Lower lobe of right lung (tissue), 2 donors: ENCODE results near the gene STAG1. TPM values are rescaled to one million over a fixed set of nuclear protein-coding genes. Genes with fewer than 3 reads are reported as not detected.

Source experiments
- ATAC-seq, 2 donors: fragments of 200-7000 bp; cut with Tn5 transposase; one replicate each; pipeline ENCODE4 v1.9.1; 2020 to 2022; ENCODE audit warnings: mild to moderate bottlenecking in 2 of 2, moderate library complexity in 2 of 2
- DNase-seq: peaks from one replicate; pipeline ENCODE4 v3.0.0-alpha.2; 2020
- H3K27ac ChIP-seq: fragments of 200-600 bp; one replicate; pipeline ENCODE4 v1.8.0; 2022
- H3K27me3 ChIP-seq: fragments of 200-600 bp; one replicate; pipeline ENCODE4 v1.8.0; 2022; ENCODE audit warnings: low read depth
- H3K36me3 ChIP-seq: fragments of 200-600 bp; one replicate; pipeline ENCODE4 v1.8.0; 2022; ENCODE audit warnings: mild to moderate bottlenecking
- H3K4me1 ChIP-seq: fragments of 200-600 bp; one replicate; pipeline ENCODE4 v1.8.0; 2022
- H3K4me3 ChIP-seq: fragments of 200-600 bp; one replicate; pipeline ENCODE4 v1.8.0; 2022; ENCODE audit warnings: mild to moderate bottlenecking
- H3K9me3 ChIP-seq: fragments of 200-600 bp; one replicate; pipeline ENCODE4 v1.8.0; 2022
- intact Hi-C: fragments of 100-400 bp; cut with DNase I; formaldehyde crosslinking; loops from one replicate; pipeline ENCODE4 v1.11.0; 2022
- total RNA-seq: library from RNA; stranded (reverse); fragmentation: NEBNext Ultra II Directional; extraction: Animal tissue kit (Norgen Biotek cat#: 25700); gene quantifications from one replicate; pipeline ENCODE4 v1.2.1, GENCODE V29; 2021
- TF ChIP-seq, protein P1 (sequence below): fragments of 200-600 bp; IDR thresholded peaks from one replicate; pipeline ENCODE4 v1.8.0; 2022; ENCODE audit warnings: antibody characterized with exemption, mild to moderate bottlenecking
- donor health status: DM: no; HTN: yes; CAD: no; lungs with severe emphysema.

STAG1 gene
- total RNA-seq, 1 donor from 2014 or later = 41.3 TPM

DNA sequence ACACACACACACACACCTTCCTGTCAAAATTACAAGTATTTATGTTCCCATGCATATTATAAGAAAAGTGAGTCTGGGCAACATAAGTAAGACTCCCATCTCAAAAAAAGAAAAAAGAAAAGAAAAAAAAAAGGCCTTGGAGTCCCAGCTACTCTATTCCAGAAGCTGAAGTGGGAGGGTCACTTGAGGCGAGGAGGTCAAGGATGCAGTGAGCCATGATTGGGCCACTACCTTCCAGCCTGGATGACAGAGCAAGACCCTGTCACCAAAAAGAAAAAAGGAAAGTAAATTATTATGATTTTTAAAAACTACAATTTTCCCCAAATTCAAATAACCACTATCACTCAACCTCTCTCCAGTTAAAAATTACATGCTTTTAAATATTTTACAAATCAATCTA, 113.1 kb downstream of the STAG1 start:
- no peak overlapping the region for H3K27ac ChIP-seq
- DNase-seq (no peak), ATAC-seq (no peak)
- TF ChIP-seq, protein P1, sequence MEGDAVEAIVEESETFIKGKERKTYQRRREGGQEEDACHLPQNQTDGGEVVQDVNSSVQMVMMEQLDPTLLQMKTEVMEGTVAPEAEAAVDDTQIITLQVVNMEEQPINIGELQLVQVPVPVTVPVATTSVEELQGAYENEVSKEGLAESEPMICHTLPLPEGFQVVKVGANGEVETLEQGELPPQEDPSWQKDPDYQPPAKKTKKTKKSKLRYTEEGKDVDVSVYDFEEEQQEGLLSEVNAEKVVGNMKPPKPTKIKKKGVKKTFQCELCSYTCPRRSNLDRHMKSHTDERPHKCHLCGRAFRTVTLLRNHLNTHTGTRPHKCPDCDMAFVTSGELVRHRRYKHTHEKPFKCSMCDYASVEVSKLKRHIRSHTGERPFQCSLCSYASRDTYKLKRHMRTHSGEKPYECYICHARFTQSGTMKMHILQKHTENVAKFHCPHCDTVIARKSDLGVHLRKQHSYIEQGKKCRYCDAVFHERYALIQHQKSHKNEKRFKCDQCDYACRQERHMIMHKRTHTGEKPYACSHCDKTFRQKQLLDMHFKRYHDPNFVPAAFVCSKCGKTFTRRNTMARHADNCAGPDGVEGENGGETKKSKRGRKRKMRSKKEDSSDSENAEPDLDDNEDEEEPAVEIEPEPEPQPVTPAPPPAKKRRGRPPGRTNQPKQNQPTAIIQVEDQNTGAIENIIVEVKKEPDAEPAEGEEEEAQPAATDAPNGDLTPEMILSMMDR = no peak
- H3K4me1 ChIP-seq = no peaks in the 10 kb centered on the region
- no peaks in the 10 kb centered on the region for H3K27me3 ChIP-seq
- intact Hi-C loops = no loop called here
- no peak overlapping the region for H3K4me3 ChIP-seq
- no peaks in the 10 kb centered on the region for H3K36me3 ChIP-seq
- H3K9me3 ChIP-seq = no peaks in the 10 kb centered on the region

DNA sequence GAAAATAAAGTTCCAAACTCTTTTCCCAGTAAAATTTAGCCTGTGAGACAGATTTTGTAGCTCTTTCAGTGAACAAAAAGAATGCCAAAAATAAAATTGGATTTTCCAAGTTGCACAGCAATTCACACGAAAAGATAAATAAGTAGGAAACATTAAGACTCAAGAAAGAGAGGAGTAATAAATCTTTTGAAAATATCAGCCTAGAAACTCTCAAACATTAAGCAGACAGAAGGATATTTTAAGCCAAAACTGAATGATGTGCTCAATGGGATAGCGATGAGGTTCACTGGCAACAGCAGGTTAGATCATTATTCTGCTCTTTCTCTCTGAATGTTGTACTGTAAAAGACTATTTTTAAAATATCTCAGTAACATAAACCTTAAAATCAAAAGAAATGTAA, 115.0 kb downstream of the STAG1 start:
- Histone ChIP-seq H3K9me3 (no peaks in the 10 kb centered on the region), H3K27me3 (no peaks in the 10 kb centered on the region), H3K27ac (no peak overlapping the region), H3K36me3 (no peaks in the 10 kb centered on the region), H3K4me1 (no peaks in the 10 kb centered on the region), H3K4me3 (no peak overlapping the region)
- TF ChIP-seq, protein P1 = no peak
- intact Hi-C loops = no loop called here
- ATAC-seq = no peak
- DNase-seq = no peak

DNA sequence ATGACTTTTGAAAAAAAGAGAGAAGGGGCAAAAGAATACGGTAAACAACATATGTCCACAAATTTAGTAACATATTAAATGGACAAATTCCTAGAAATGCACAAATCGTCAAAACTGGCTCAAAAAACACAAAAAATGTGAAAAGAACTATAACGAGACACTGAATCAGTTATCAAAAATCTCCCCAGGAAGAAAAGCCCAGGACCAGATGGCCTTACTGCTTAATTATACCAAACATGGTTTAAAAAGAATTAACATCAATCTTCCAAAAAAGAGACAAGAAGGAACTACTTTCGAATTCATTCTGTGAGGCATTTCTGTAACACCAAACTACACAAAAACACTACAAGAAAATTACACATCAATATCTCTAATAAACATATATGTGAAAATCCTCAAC, 117.4 kb downstream of the STAG1 start:
- Histone ChIP-seq H3K36me3 (peaks cover 3% of the 10 kb centered on the region), H3K27me3 (no peaks in the 10 kb centered on the region), H3K4me1 (peaks cover 5% of the 10 kb centered on the region), H3K4me3 (no peak overlapping the region), H3K9me3 (no peaks in the 10 kb centered on the region), H3K27ac (no peak overlapping the region)
- intact Hi-C loops = no loop called here
- DNase-seq = no peak
- TF ChIP-seq, protein P1 = no peak
- no peak for ATAC-seq

DNA sequence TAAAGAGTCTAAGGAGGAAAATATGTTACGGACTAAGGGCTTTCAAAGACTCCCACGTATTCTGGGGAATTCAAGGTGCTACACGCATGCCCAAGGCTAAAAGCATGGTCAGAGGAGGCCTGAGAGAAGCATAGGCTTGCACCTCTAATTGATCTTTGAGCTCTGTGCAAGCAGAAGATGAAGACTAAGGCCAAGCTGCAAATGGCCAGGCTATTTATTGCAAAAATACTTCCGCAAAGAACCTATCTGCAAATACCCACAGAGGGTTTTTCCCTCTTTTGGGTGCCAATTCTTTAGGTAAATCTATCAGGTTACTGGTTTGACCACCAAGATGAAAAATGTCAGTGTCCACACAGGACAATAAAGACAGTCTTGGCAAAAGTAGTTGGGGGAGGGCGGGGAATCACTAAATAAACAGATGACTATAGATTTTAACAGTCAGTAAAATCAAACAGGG, 119.5 kb downstream of the STAG1 start:
- no peak for DNase-seq
- TF ChIP-seq, protein P1 = no peak
- no peak for ATAC-seq
- H3K36me3 ChIP-seq = peaks cover 3% of the 10 kb centered on the region
- no peak overlapping the region for H3K27ac ChIP-seq
- peaks cover 5% of the 10 kb centered on the region for H3K4me1 ChIP-seq
- H3K9me3 ChIP-seq = no peaks in the 10 kb centered on the region
- no peaks in the 10 kb centered on the region for H3K27me3 ChIP-seq
- no peak overlapping the region for H3K4me3 ChIP-seq
- intact Hi-C loops = no loop called here

DNA sequence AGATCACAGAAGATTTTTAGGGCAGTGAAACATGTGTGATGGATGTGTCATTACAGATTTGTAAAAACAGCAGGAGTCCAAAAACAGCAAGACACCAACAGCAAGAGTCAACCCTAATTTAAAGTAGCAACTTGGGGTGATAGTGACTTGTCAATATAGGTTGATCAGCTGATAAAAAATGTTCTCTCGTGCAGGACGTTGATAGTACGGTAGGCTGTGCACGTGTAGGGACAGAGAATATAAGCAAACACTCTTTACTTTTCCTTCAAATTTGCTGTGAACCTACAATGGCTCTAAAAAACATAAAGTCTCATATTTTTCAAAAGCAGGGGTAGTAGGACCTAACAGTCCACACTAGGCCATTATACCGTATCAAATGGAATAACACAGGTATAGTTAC, 120.8 kb downstream of the STAG1 start:
- Histone ChIP-seq H3K27ac (no peak overlapping the region), H3K9me3 (no peaks in the 10 kb centered on the region), H3K4me3 (no peak overlapping the region), H3K36me3 (peaks cover 3% of the 10 kb centered on the region), H3K27me3 (no peaks in the 10 kb centered on the region), H3K4me1 (peaks cover 14% of the 10 kb centered on the region)
- intact Hi-C loops = no loop called here
- ATAC-seq = no peak
- no peak for DNase-seq
- TF ChIP-seq, protein P1 = no peak

DNA sequence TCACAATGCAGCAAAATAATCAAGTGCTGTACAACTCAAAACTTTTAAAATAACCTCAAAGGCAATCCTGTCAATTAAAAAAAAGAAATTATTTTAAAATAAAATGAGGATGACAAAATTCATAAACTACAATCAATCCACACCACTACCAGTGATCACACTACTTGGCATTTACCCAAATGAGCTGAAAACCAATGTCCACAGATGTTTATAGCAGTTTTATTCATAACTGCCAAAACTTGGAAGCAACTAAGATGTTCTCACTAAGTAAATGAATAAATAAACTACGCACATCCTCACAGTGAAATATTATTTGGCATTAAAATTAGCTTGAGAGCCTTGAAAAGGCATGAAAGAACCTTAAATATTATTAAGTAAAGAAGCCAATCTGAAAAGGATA, 121.3 kb downstream of the STAG1 start:
- Histone ChIP-seq H3K4me3 (no peak overlapping the region), H3K36me3 (peaks cover 3% of the 10 kb centered on the region), H3K27me3 (no peaks in the 10 kb centered on the region), H3K9me3 (no peaks in the 10 kb centered on the region), H3K4me1 (peaks cover 19% of the 10 kb centered on the region), H3K27ac (no peak overlapping the region)
- DNase-seq = no peak
- intact Hi-C loops = no loop called here
- no peak for ATAC-seq
- TF ChIP-seq, protein P1 = no peak
